ENCODE measurements around the gene HSPBAP1. TPM values are rescaled to one million over a fixed set of nuclear protein-coding genes. Genes with fewer than 3 reads are reported as not detected.

Gene HSPBAP1
- total and polyA plus RNA-seq, 2 of the 13 experiments (the other 11 are each of a cell fraction or from before 2014, with no cell fraction given): 4.2 to 5.1 TPM

DNA sequence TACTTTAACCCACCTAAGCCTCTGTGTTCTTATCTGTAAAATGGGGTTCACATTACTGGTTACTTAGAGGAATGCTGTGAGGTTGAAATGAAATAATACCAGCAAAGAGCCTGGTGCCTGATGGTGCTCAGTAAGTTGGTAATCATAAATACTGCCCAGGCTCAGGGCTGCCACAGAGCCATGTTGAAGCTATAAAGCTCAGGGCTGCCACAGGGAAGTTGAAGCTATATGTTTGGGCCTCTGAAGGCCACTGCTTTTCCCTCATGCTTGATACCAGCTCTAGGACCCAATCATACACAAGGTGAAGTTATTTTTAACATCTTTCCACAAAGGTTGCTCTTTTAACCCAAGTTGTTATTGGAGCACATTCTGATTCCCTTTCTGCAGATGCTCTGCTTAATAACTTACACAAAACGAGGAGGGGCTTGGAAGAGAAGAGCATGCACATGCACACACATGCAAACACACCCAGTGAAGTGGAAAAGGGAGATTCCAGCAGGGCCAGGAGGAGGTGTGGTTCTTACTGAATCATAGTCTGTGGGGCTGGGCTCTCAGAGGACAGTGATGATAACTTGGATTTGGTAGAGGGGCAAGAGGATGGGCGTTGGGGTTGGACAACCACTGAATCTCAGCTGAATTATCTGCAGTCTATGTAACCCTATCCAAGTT is 95.5 kb downstream of the HSPBAP1 start:
- no peak for FAIRE-seq
- intact Hi-C loops (cut with micrococcal nuclease; ENCODE audit: unreplicated experiment): no loop called here

DNA sequence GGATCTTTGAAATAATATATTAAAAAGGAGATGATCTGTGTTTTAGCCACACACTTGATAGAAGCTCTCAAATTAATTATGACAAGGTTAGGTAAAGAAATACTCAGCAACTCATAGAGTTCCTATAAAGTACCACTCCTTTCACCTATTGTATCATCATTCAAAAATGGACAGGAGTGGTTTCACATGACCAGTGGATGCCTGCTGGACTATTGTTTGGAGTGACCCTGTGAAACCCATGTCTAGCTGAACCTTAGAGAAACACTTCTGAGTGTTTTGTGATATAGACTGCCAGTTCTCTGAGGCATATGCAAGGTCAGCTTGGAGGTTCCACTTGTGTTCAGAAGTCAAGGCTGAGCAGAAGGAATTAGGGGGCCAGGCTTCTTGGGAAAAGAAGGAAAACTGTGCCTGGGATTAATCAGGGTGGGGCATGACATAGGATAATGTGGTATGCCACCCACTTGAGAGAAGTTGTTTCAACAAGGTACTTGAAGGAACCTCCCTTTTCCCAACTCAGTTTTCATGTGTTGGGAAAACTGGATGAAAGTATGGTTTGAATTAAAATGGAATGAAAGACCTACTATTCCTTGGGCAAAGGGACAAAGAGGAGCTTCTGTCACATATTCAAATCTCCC is 97.6 kb downstream of the HSPBAP1 start:
- no TSS peak for BruUV-seq (replicated peaks)
- H3K9me3 ChIP-seq (ENCODE audit: low read length): no peaks in the 10 kb centered on the region
- in situ Hi-C loops (cut with HindIII; ENCODE audit: extremely low pct_ligation_motif_present, low pct_unique_long_range_greater_than_20kb) (loop anchor here (25.0 kb wide), 1 partner anchor 1134 kb away; the partner anchor contains the start of gene ARGFX), intact Hi-C loops (cut with micrococcal nuclease; ENCODE audit: unreplicated experiment) (no loop called here)
- no peaks in the 10 kb centered on the region for H3K27me3 ChIP-seq (ENCODE audit: control insufficient read depth in 1 of 2, insufficient read depth in 2 of 2, low read length in 2 of 2)
- DNase-seq (ENCODE audit: low spot score) (no peak), FAIRE-seq (no peak), ATAC-seq (no peak)
- ChIA-PET POLR2A (no interaction called here), CTCF (ENCODE audit: low intra/inter-chr PET ratio, low total read pairs) (no interaction called here)
- no peak overlapping the region for H3K9ac ChIP-seq (ENCODE audit: insufficient read depth, low read depth, low read length)
- no peak overlapping the region for H3K27ac ChIP-seq (ENCODE audit: extremely low read length, insufficient read depth, low read length)
- no peak for TF ChIP-seq ZNF577 (CRISPR knock-in tag; IDR thresholded peaks at IDR 0.05; ENCODE audit: borderline replicate concordance, low read depth)
- TF ChIP-seq ZNF207 (IDR thresholded peaks at IDR 0.05; ENCODE audit: borderline replicate concordance): no peak
- TF ChIP-seq, protein P1, sequence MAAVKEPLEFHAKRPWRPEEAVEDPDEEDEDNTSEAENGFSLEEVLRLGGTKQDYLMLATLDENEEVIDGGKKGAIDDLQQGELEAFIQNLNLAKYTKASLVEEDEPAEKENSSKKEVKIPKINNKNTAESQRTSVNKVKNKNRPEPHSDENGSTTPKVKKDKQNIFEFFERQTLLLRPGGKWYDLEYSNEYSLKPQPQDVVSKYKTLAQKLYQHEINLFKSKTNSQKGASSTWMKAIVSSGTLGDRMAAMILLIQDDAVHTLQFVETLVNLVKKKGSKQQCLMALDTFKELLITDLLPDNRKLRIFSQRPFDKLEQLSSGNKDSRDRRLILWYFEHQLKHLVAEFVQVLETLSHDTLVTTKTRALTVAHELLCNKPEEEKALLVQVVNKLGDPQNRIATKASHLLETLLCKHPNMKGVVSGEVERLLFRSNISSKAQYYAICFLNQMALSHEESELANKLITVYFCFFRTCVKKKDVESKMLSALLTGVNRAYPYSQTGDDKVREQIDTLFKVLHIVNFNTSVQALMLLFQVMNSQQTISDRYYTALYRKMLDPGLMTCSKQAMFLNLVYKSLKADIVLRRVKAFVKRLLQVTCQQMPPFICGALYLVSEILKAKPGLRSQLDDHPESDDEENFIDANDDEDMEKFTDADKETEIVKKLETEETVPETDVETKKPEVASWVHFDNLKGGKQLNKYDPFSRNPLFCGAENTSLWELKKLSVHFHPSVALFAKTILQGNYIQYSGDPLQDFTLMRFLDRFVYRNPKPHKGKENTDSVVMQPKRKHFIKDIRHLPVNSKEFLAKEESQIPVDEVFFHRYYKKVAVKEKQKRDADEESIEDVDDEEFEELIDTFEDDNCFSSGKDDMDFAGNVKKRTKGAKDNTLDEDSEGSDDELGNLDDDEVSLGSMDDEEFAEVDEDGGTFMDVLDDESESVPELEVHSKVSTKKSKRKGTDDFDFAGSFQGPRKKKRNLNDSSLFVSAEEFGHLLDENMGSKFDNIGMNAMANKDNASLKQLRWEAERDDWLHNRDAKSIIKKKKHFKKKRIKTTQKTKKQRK (IDR thresholded peaks at IDR 0.05; ENCODE audit: low read length): no peak
- no peak overlapping the region for H2AFZ ChIP-seq (ENCODE audit: low read length)
- H4K20me1 ChIP-seq (ENCODE audit: insufficient read depth, low read length): no peaks in the 10 kb centered on the region
- H3K4me3 ChIP-seq (replicated peaks in 1 of 3; ENCODE audit: insufficient read depth in 1 of 3, low read depth in 2 of 3, low read length in 3 of 3): no peak overlapping the region
- 0 out of 5 replicates have a peak, but pooled peaks cover 0 to 9% of the 10 kb centered on the region in 2 experiments for H3K36me3 ChIP-seq (replicated peaks in 1 of 2; ENCODE audit: control insufficient read depth in 1 of 2, insufficient read depth in 2 of 2, low read length in 2 of 2)
- peaks cover 45% of the 10 kb centered on the region for H3K4me1 ChIP-seq (ENCODE audit: insufficient read depth, low read length)
- H3K79me2 ChIP-seq (ENCODE audit: insufficient read depth, low read length): no peaks in the 10 kb centered on the region
- H3K4me2 ChIP-seq (ENCODE audit: low read depth, low read length): no peak overlapping the region

More for the DNA sequence above, 95.5 kb downstream of the HSPBAP1 start:
- Histone ChIP-seq H3K9me3 (ENCODE audit: low read length) (no peaks in the 10 kb centered on the region), H3K4me2 (ENCODE audit: low read depth, low read length) (no peak overlapping the region), H3K9ac (ENCODE audit: insufficient read depth, low read depth, low read length) (no peak overlapping the region), H3K4me3 (replicated peaks in 1 of 3; ENCODE audit: insufficient read depth in 1 of 3, low read depth in 2 of 3, low read length in 3 of 3) (no peak overlapping the region), H3K27me3 (ENCODE audit: control insufficient read depth in 1 of 2, insufficient read depth in 2 of 2, low read length in 2 of 2) (no peaks in the 10 kb centered on the region), H3K36me3 (replicated peaks in 1 of 2; ENCODE audit: control insufficient read depth in 1 of 2, insufficient read depth in 2 of 2, low read length in 2 of 2) (0 out of 5 replicates have a peak, but pooled peaks cover 0 to 9% of the 10 kb centered on the region in 2 experiments), H3K4me1 (ENCODE audit: insufficient read depth, low read length) (peaks cover 26% of the 10 kb centered on the region), H2AFZ (ENCODE audit: low read length) (no peak overlapping the region), H3K27ac (ENCODE audit: extremely low read length, insufficient read depth, low read length) (no peak overlapping the region), H3K79me2 (ENCODE audit: insufficient read depth, low read length) (no peaks in the 10 kb centered on the region), H4K20me1 (ENCODE audit: insufficient read depth, low read length) (no peaks in the 10 kb centered on the region)
- BruUV-seq (replicated peaks): no TSS peak
- ChIA-PET CTCF (ENCODE audit: low intra/inter-chr PET ratio, low total read pairs) (no interaction called here), POLR2A (no interaction called here)
- TF ChIP-seq STAG1 (CRISPR knock-in tag; IDR thresholded peaks at IDR 0.05) (no peak), ZNF629 (CRISPR knock-in tag; conservative IDR thresholded peaks at IDR 0.05) (0 out of 2 replicates have a peak, but pooled peaks have one; percentile 40)
- TF ChIP-seq, protein P2, sequence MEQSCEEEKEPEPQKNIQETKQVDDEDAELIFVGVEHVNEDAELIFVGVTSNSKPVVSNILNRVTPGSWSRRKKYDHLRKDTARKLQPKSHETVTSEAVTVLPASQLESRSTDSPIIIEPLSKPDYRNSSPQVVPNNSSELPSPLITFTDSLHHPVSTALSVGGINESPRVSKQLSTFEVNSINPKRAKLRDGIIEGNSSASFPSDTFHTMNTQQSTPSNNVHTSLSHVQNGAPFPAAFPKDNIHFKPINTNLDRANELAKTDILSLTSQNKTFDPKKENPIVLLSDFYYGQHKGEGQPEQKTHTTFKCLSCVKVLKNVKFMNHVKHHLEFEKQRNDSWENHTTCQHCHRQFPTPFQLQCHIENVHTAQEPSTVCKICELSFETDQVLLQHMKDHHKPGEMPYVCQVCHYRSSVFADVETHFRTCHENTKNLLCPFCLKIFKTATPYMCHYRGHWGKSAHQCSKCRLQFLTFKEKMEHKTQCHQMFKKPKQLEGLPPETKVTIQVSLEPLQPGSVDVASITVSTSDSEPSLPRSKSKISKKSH (CRISPR knock-in tag; IDR thresholded peaks at IDR 0.05; ENCODE audit: borderline replicate concordance): no peak
- DNase-seq (ENCODE audit: low spot score) (no peak), ATAC-seq (no peak)
- in situ Hi-C loops (cut with HindIII; ENCODE audit: extremely low pct_ligation_motif_present, low pct_unique_long_range_greater_than_20kb): loop anchor here (25.0 kb wide), 1 partner anchor 1136 kb away; the partner anchor contains the start of gene ARGFX
- WGBS (ENCODE audit: low lambda C conversion rate): 74% methylated on average over 2 of the region's 2 CpGs

Data from HepG2 (cell line).